SU-DHL-6 (cell line): ENCODE measurements around the gene BTG3.

Experiments
- H2AFZ ChIP-seq: fragments of 200-600 bp; sonication (generic); 2 replicates; pipeline ENCODE4 v1.6.1; 2014; ENCODE audit warnings: low read depth, mild to moderate bottlenecking, moderate library complexity, mixed read lengths, antibody characterized with exemption, low read length; ENCODE audit not compliant: severe bottlenecking
- H3F3A ChIP-seq: fragments of 200-600 bp; shearing (Covaris generic); 2 replicates; pipeline ENCODE4 v1.6.0; 2016; ENCODE audit warnings: antibody characterized with exemption, mild to moderate bottlenecking; ENCODE audit not compliant: insufficient read depth
- H3K27ac ChIP-seq: fragments of 200-600 bp; sonication (generic); 2 replicates; pipeline ENCODE4 v1.5.1; 2016; ENCODE audit warnings: low read depth, mild to moderate bottlenecking, low read length, moderate library complexity, mixed read lengths
- H3K27me3 ChIP-seq: fragments of 200-600 bp; sonication (generic), shearing (Covaris generic); 2 replicates; pipeline ENCODE4 v1.6.0; 2014; ENCODE audit warnings: mild to moderate bottlenecking, low read length
- H3K36me3 ChIP-seq: fragments of 200-600 bp; sonication (generic); 2 replicates; pipeline ENCODE4 v1.6.1; 2014; ENCODE audit warnings: mild to moderate bottlenecking, low read length, mixed read lengths
- H3K4me2 ChIP-seq: fragments of 300-600, 200-600 bp; shearing (Covaris generic), sonication (generic); 2 replicates; pipeline ENCODE4 v1.6.0; 2014; ENCODE audit warnings: low read length, low read depth, mild to moderate bottlenecking; ENCODE audit not compliant: poor library complexity, severe bottlenecking
- H3K4me3 ChIP-seq: fragments of 200-600 bp; sonication (generic); 2 replicates; pipeline ENCODE4 v1.5.1; 2014; ENCODE audit warnings: antibody characterized with exemption, low read length, mild to moderate bottlenecking, mixed read lengths; ENCODE audit not compliant: insufficient read depth, poor library complexity, severe bottlenecking
- H3K79me2 ChIP-seq: fragments of 200-600 bp; sonication (generic); 2 replicates; pipeline ENCODE4 v1.6.1; 2014; ENCODE audit warnings: mild to moderate bottlenecking, low read length, moderate library complexity; ENCODE audit not compliant: insufficient read depth
- H3K9ac ChIP-seq: fragments of 200-600 bp; sonication (generic); 2 replicates; pipeline ENCODE4 v1.7.0; 2014; ENCODE audit warnings: mild to moderate bottlenecking, low read length
- H3K9me2 ChIP-seq: fragments of 200-600 bp; sonication (generic); replicated peaks from 2 replicates; pipeline ENCODE4 v1.6.1; 2014; ENCODE audit warnings: low read length; ENCODE audit not compliant: insufficient read depth
- H3K9me3 ChIP-seq: fragments of 200-600 bp; sonication (generic); 2 replicates; pipeline ENCODE4 v1.6.1; 2014; ENCODE audit warnings: low read length, mixed read lengths; ENCODE audit not compliant: insufficient read depth
- H4K20me1 ChIP-seq: fragments of 200-600 bp; sonication (generic); 2 replicates; pipeline ENCODE4 v1.6.1; 2014; ENCODE audit warnings: low read depth, mild to moderate bottlenecking, antibody characterized with exemption, low read length, moderate library complexity, mixed read lengths
- EZH2phosphoT487 ChIP-seq: fragments of 200-600 bp; sonication (generic), shearing (Covaris generic); conservative IDR thresholded peaks from 2 replicates; pipeline ENCODE4 v1.6.1; 2018; ENCODE audit warnings: mild to moderate bottlenecking, antibody characterized with exemption, low read length, moderate library complexity, mixed read lengths
- TF ChIP-seq, protein P1 (sequence below): fragments of 200-600 bp; sonication (generic); IDR thresholded peaks from one replicate; pipeline ENCODE4 v1.5.1; 2017; ENCODE audit warnings: antibody characterized with exemption, mild to moderate bottlenecking, low read length, moderate library complexity; ENCODE audit not compliant: insufficient read depth, poor library complexity, severe bottlenecking

The BTG3 gene

DNA sequence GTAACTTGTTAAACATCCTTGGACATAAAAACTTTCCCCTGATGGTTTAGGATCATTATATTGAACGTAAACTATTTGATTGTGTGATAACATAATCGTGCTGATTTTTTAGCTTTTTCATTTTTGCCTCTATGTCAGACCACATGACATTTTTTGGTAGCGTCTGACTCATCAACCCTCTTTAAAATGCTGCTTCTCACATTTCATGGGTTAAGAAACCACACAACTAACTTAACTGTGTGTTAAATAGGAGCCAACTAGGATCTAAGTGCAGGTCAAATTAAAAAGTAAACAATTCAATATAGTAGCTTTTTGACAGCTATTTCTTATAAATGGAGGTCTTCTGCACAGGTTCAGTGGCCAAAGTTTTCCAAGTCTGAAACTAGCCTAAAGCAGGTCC is 9.8 kb downstream of the BTG3 start:
- H3K36me3 ChIP-seq = peaks cover 91% of the 10 kb centered on the region
- no peak for TF ChIP-seq EZH2phosphoT487
- TF ChIP-seq, protein P1, sequence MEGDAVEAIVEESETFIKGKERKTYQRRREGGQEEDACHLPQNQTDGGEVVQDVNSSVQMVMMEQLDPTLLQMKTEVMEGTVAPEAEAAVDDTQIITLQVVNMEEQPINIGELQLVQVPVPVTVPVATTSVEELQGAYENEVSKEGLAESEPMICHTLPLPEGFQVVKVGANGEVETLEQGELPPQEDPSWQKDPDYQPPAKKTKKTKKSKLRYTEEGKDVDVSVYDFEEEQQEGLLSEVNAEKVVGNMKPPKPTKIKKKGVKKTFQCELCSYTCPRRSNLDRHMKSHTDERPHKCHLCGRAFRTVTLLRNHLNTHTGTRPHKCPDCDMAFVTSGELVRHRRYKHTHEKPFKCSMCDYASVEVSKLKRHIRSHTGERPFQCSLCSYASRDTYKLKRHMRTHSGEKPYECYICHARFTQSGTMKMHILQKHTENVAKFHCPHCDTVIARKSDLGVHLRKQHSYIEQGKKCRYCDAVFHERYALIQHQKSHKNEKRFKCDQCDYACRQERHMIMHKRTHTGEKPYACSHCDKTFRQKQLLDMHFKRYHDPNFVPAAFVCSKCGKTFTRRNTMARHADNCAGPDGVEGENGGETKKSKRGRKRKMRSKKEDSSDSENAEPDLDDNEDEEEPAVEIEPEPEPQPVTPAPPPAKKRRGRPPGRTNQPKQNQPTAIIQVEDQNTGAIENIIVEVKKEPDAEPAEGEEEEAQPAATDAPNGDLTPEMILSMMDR = no peak
- peaks cover 14% of the 10 kb centered on the region; the same call in 1 of the 2 replicates for H3F3A ChIP-seq

DNA sequence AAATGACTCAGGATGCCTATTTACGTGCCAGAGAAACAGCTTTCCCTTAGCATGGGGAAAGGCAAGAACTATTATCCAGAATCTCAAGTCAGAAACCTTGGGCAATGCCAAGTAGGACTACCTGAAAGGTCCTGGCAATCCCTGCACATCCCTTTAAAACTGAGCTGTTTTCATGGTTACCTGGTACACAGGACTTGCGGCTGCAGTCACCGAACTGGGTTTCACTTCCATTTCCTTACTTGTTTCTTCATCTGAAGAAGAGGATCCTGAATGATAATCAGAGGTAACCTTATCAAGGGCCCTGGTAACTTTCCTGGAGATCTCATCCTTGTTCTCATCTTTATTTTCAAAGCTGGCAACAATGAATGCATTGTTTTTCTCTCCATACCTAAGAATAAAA is 14.3 kb downstream of the BTG3 start:
- H3F3A ChIP-seq = peaks cover 19% of the 10 kb centered on the region; the same call in 1 of the 2 replicates
- H3K79me2 ChIP-seq = peaks cover 32% of the 10 kb centered on the region
- H3K4me2 ChIP-seq = no peak overlapping the region
- peaks cover 23% of the 10 kb centered on the region for H4K20me1 ChIP-seq
- H3K27me3 ChIP-seq = no peaks in the 10 kb centered on the region
- H3K9me2 ChIP-seq = no peaks in the 10 kb centered on the region
- no peaks in the 10 kb centered on the region for H3K9me3 ChIP-seq
- H3K9ac ChIP-seq = no peak overlapping the region
- TF ChIP-seq, protein P1 = no peak
- no peak for TF ChIP-seq EZH2phosphoT487
- peaks cover 92% of the 10 kb centered on the region for H3K36me3 ChIP-seq
- H3K27ac ChIP-seq = no peak overlapping the region
- H2AFZ ChIP-seq = no peak overlapping the region
- H3K4me3 ChIP-seq = no peak overlapping the region

More for the DNA sequence above, 9.8 kb downstream of the BTG3 start:
- H2AFZ ChIP-seq = no peak overlapping the region
- no peak overlapping the region for H3K4me3 ChIP-seq
- peaks cover 72% of the 10 kb centered on the region for H3K79me2 ChIP-seq
- H3K27me3 ChIP-seq = no peaks in the 10 kb centered on the region
- H4K20me1 ChIP-seq = peaks cover 23% of the 10 kb centered on the region
- H3K9me3 ChIP-seq = no peaks in the 10 kb centered on the region
- H3K4me2 ChIP-seq = no peak overlapping the region
- no peak overlapping the region for H3K27ac ChIP-seq
- no peaks in the 10 kb centered on the region for H3K9me2 ChIP-seq
- no peak overlapping the region for H3K9ac ChIP-seq

DNA sequence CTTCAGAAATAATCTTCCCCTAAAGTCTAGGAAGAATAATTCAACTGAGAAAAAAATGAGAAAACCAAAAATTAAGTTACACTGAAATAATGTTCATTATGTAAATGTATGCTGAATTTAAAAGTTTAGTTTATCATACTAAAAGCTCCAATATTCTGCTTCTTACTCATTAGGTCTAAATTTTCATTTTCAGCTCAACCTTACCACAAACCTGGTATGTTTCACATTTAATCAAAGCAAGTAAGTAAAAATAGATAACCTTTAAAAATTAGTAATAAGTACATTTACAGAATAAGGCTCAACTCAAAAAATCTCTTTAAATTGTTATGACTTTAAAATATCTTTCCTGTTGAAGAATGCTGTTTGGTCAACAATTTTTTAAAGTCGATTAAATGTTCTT is 15.0 kb downstream of the BTG3 start:
- Histone ChIP-seq H3K9me3 (no peaks in the 10 kb centered on the region), H4K20me1 (peaks cover 23% of the 10 kb centered on the region), H2AFZ (no peak overlapping the region), H3K4me2 (no peak overlapping the region), H3K27ac (no peak overlapping the region; the same call in 1 of the 2 replicates), H3K79me2 (peaks cover 25% of the 10 kb centered on the region), H3F3A (peaks cover 27% of the 10 kb centered on the region), H3K36me3 (peaks cover 92% of the 10 kb centered on the region), H3K9me2 (no peaks in the 10 kb centered on the region), H3K9ac (no peak overlapping the region), H3K4me3 (no peak overlapping the region), H3K27me3 (no peaks in the 10 kb centered on the region)
- TF ChIP-seq EZH2phosphoT487 = no peak
- TF ChIP-seq, protein P1 = no peak
